ENCODE results near the gene GPR37L1.

- no peak for TF ChIP-seq EZH2 (IDR thresholded peaks at IDR 0.05)
- no peak for TF ChIP-seq POLR2AphosphoS5 (IDR thresholded peaks at IDR 0.05; ENCODE audit: borderline replicate concordance, low read depth, low read length)
- no peak for TF ChIP-seq FOXP2 (optimal IDR thresholded peaks at IDR 0.05; ENCODE audit: control extremely low read depth, extremely low read length, insufficient read depth)
Measured at GRCh38 chr1:202181586-202181985, 58.9 kb downstream of the GPR37L1 start.

All from SK-N-MC (cell line).